Measurements from ENCODE around the gene DCUN1D4. TPM values are rescaled to one million over a fixed set of nuclear protein-coding genes. Genes with fewer than 3 reads are reported as not detected.

DCUN1D4 gene
- polyA plus RNA-seq, 1 donor from 2014 or later = 130 TPM

GRCh38 chr4:51859476-51860031 is 16.6 kb downstream of the DCUN1D4 start:
- Histone ChIP-seq H3K9ac (ENCODE audit: low read length) (no peak overlapping the region), H4K20me1 (ENCODE audit: insufficient read depth) (no peaks in the 10 kb centered on the region), H3K79me2 (replicated peaks; ENCODE audit: insufficient read depth, low read length) (peaks cover 54% of the 10 kb centered on the region), H3K27ac (ENCODE audit: low read length) (no peak overlapping the region), H3K4me3 (ENCODE audit: low read length) (no peak overlapping the region), H2AFZ (ENCODE audit: low read depth, low read length) (no peak overlapping the region), H3K36me3 (ENCODE audit: insufficient read depth, low read length) (peaks cover 11% of the 10 kb centered on the region), H3K4me2 (ENCODE audit: low read length) (no peak overlapping the region), H3K9me3 (ENCODE audit: low read length) (no peaks in the 10 kb centered on the region), H3F3A (ENCODE audit: insufficient read depth, low read length, poor library complexity, severe bottlenecking) (no peaks in the 10 kb centered on the region), H3K9me2 (ENCODE audit: insufficient read depth, low read length) (no peaks in the 10 kb centered on the region), H3K27me3 (ENCODE audit: insufficient read depth, low read depth, low read length) (no peaks in the 10 kb centered on the region)
- TF ChIP-seq MXI1 (conservative IDR thresholded peaks at IDR 0.05; ENCODE audit: poor library complexity, severe bottlenecking) (no peak), CTCF (IDR thresholded peaks at IDR 0.05; ENCODE audit: poor library complexity, severe bottlenecking) (no peak), EZH2 (IDR thresholded peaks at IDR 0.05; ENCODE audit: borderline replicate concordance, insufficient read depth, low read length, poor library complexity, severe bottlenecking) (no peak), TAF1 (IDR thresholded peaks at IDR 0.05; ENCODE audit: low read depth) (no peak), POLR2AphosphoS5 (IDR thresholded peaks at IDR 0.05) (no peak), EP300 (conservative IDR thresholded peaks at IDR 0.05; ENCODE audit: poor library complexity, severe bottlenecking) (no peak), REST (IDR thresholded peaks at IDR 0.05; ENCODE audit: borderline replicate concordance) (no peak), SMC3 (conservative IDR thresholded peaks at IDR 0.05; ENCODE audit: poor library complexity) (no peak), RAD21 (conservative IDR thresholded peaks at IDR 0.05) (no peak)

GRCh38 chr4:51862199-51862598 is 19.2 kb downstream of the DCUN1D4 start:
- H3F3A ChIP-seq (ENCODE audit: insufficient read depth, low read length, poor library complexity, severe bottlenecking) = no peaks in the 10 kb centered on the region
- H3K36me3 ChIP-seq (ENCODE audit: insufficient read depth, low read length) = peaks cover 16% of the 10 kb centered on the region
- H2AFZ ChIP-seq (ENCODE audit: low read depth, low read length) = no peak overlapping the region
- H3K9ac ChIP-seq (ENCODE audit: low read length) = no peak overlapping the region
- no peak for TF ChIP-seq EZH2 (IDR thresholded peaks at IDR 0.05; ENCODE audit: borderline replicate concordance, insufficient read depth, low read length, poor library complexity, severe bottlenecking)
- no peak for TF ChIP-seq RAD21 (conservative IDR thresholded peaks at IDR 0.05)
- no peak for TF ChIP-seq MXI1 (conservative IDR thresholded peaks at IDR 0.05; ENCODE audit: poor library complexity, severe bottlenecking)
- no peak for TF ChIP-seq REST (IDR thresholded peaks at IDR 0.05; ENCODE audit: borderline replicate concordance)
- TF ChIP-seq TAF1 (IDR thresholded peaks at IDR 0.05; ENCODE audit: low read depth) = no peak
- no peak for TF ChIP-seq POLR2AphosphoS5 (IDR thresholded peaks at IDR 0.05)
- no peak for TF ChIP-seq CTCF (IDR thresholded peaks at IDR 0.05; ENCODE audit: poor library complexity, severe bottlenecking)
- no peak for TF ChIP-seq EP300 (conservative IDR thresholded peaks at IDR 0.05; ENCODE audit: poor library complexity, severe bottlenecking)
- no peak for TF ChIP-seq SMC3 (conservative IDR thresholded peaks at IDR 0.05; ENCODE audit: poor library complexity)
- H3K4me3 ChIP-seq (ENCODE audit: low read length) = no peak overlapping the region
- peaks cover 40% of the 10 kb centered on the region for H3K79me2 ChIP-seq (replicated peaks; ENCODE audit: insufficient read depth, low read length)
- no peaks in the 10 kb centered on the region for H4K20me1 ChIP-seq (ENCODE audit: insufficient read depth)
- H3K27me3 ChIP-seq (ENCODE audit: insufficient read depth, low read depth, low read length) = no peaks in the 10 kb centered on the region
- no peaks in the 10 kb centered on the region for H3K9me2 ChIP-seq (ENCODE audit: insufficient read depth, low read length)
- no peak overlapping the region for H3K4me2 ChIP-seq (ENCODE audit: low read length)
- H3K27ac ChIP-seq (ENCODE audit: low read length) = no peak overlapping the region
- H3K9me3 ChIP-seq (ENCODE audit: low read length) = no peaks in the 10 kb centered on the region

Data from neural cell (in vitro differentiated cells).